GM18499 (cell line): ENCODE results near the gene PSMB4.
"Not testable (repeated sequence)": the region's sequence is repeated elsewhere in the genome, so short reads cannot be mapped to it uniquely, and the experiment has no call there.

Experiments
- ATAC-seq: cut with Tn5 transposase; IDR thresholded peaks from one replicate; pipeline ENCODE4 v1.9.1; 2021; ENCODE audit warnings: moderate number of reproducible peaks; ENCODE audit not compliant: insufficient read depth, unreplicated experiment

Gene PSMB4

GRCh38 chr1:151435174-151435573, 35.8 kb downstream of the PSMB4 start:
- no peak for ATAC-seq

GRCh38 chr1:151436985-151437384, 37.6 kb downstream of the PSMB4 start:
- ATAC-seq, result no peak

- ATAC-seq, result not testable (repeated sequence)
Observed at GRCh38 chr1:151437396-151437795, 38.0 kb downstream of the PSMB4 start.

- no peak for ATAC-seq
Observed at GRCh38 chr1:151443846-151444782, 44.7 kb downstream of the PSMB4 start.

- ATAC-seq, result no peak
Observed at GRCh38 chr1:151444783-151445177, 45.4 kb downstream of the PSMB4 start.

- ATAC-seq, result no peak
Observed at GRCh38 chr1:151447696-151448095, 48.3 kb downstream of the PSMB4 start.
